GM12878 (cell line): ENCODE results near the gene SAMD7. TPM values are rescaled to one million over a fixed set of nuclear protein-coding genes. Genes with fewer than 3 reads are reported as not detected.

Experiments
- ATAC-seq: fragments of 200-7000 bp; cut with Tn5 transposase; 3 replicates; pipeline ENCODE4 v1.9.1; 2020; ENCODE audit warnings: mild to moderate bottlenecking, moderate library complexity
- BruUV-seq: library from RNA; stranded (reverse); fragments of 400-500 nt; replicated peaks from 2 replicates; lab custom pipeline; 2021; lab: Mats Ljungman, UMichigan
- CTCF ChIA-PET: fragments of 300-600 bp; sonication (Branson Sonifier 250); formaldehyde crosslinking; extraction: SDS; loops from one replicate; lab custom pipeline; 2021; ENCODE audit warnings: inconsistent platforms; lab: Yijun Ruan, JAX
- POLR2A ChIA-PET: fragments of 350-600 bp; formaldehyde crosslinking; extraction: SDS; loops from one replicate; lab custom pipeline; 2021; ENCODE audit warnings: inconsistent platforms; lab: Charles Lee
- RAD21 ChIA-PET: fragments of 300-600 bp; sonication (Branson Sonifier 250); formaldehyde crosslinking; loops from one replicate; lab custom pipeline; 2023; ENCODE audit warnings: antibody characterized with exemption; ENCODE audit not compliant: unreplicated experiment; lab: Charles Lee
- SMC1A ChIA-PET: fragments of 300-600 bp; sonication (Branson Sonifier 250); formaldehyde crosslinking; loops from one replicate; lab custom pipeline; 2023; ENCODE audit not compliant: unreplicated experiment, uncharacterized antibody; lab: Charles Lee
- DNase-seq: peaks from one replicate; pipeline ENCODE4 v3.0.0-alpha.2; 2011; ENCODE audit warnings: low read depth, low spot score
- FAIRE-seq: peaks from 3 replicates; lab custom pipeline; 2011; peaks lifted over from hg19 to GRCh38; lab: Jason Lieb, UNC
- H2AFZ ChIP-seq: 2 replicates; pipeline ENCODE4 v1.6.0; 2011; ENCODE audit warnings: low read depth, low read length, control low read depth; ENCODE audit not compliant: control insufficient read depth
- H3K27ac ChIP-seq: 2 replicates; pipeline ENCODE4 v1.5.1; 2011; ENCODE audit warnings: control low read depth; ENCODE audit not compliant: control insufficient read depth, insufficient read depth
- H3K27me3 ChIP-seq, 2 experiments: replicated peaks in 1 of 2; 2 replicates each; pipeline versions ENCODE4 v1.6.0 to v1.6.1; 2011; ENCODE audit warnings: low read length in 1 of 2; ENCODE audit not compliant: control insufficient read depth in 2 of 2, insufficient read depth in 2 of 2
- H3K36me3 ChIP-seq, 2 experiments: 2 replicates each; pipeline ENCODE4 v1.5.1; 2011; ENCODE audit warnings: low read length in 1 of 2; ENCODE audit not compliant: control insufficient read depth in 2 of 2, insufficient read depth in 2 of 2
- H3K4me1 ChIP-seq: 2 replicates; pipeline ENCODE4 v1.6.1; 2011; ENCODE audit warnings: mild to moderate bottlenecking, low read length, moderate library complexity, mixed read lengths; ENCODE audit not compliant: control insufficient read depth, insufficient read depth
- H3K4me2 ChIP-seq: 2 replicates; pipeline ENCODE4 v1.6.0; 2011; ENCODE audit warnings: control low read depth; ENCODE audit not compliant: control insufficient read depth, insufficient read depth
- H3K4me3 ChIP-seq: fragments of 200-600 bp; sonication (generic); 2 replicates; pipeline ENCODE4 v1.5.1; 2016
- H3K79me2 ChIP-seq: 2 replicates; pipeline ENCODE4 v1.6.0; 2011; ENCODE audit warnings: low read length; ENCODE audit not compliant: control insufficient read depth, insufficient read depth
- H3K9ac ChIP-seq: 2 replicates; pipeline ENCODE4 v1.8.0; 2011; ENCODE audit warnings: low read length, control low read depth, mixed read lengths; ENCODE audit not compliant: control insufficient read depth, insufficient read depth
- H3K9me3 ChIP-seq: replicated peaks from 3 replicates; pipeline ENCODE4 v1.5.1; 2011; ENCODE audit warnings: mild to moderate bottlenecking, low read length; ENCODE audit not compliant: control insufficient read depth, insufficient read depth
- H4K20me1 ChIP-seq: 2 replicates; pipeline ENCODE4 v1.6.0; 2011; ENCODE audit not compliant: control insufficient read depth, insufficient read depth
- CEBPZ ChIP-seq: fragments of 150-350 bp; IDR thresholded peaks from 2 replicates; pipeline ENCODE4 v1.6.1; 2016; ENCODE audit warnings: low read depth, low read length
- CHD1 ChIP-seq: IDR thresholded peaks from 2 replicates; pipeline ENCODE4 v1.6.1; 2012; ENCODE audit warnings: low read depth, low read length, improper control_type of control experiment
- HSF1 ChIP-seq: fragments of 150-350 bp; IDR thresholded peaks from 2 replicates; pipeline ENCODE4 v1.6.1; 2014; ENCODE audit warnings: mild to moderate bottlenecking, low read depth, low read length
- RUNX3 ChIP-seq: IDR thresholded peaks from 2 replicates; pipeline ENCODE4 v1.6.1; 2012; ENCODE audit warnings: low read length, inconsistent platforms
- SPI1 ChIP-seq: IDR thresholded peaks from 2 replicates; pipeline ENCODE4 v1.6.1; 2011; ENCODE audit warnings: low read depth, mild to moderate bottlenecking, low read length, moderate library complexity, borderline replicate concordance; ENCODE audit not compliant: insufficient read depth
- SUPT20H ChIP-seq: IDR thresholded peaks from 2 replicates; pipeline ENCODE4 v1.6.1; 2011; ENCODE audit warnings: low read depth, mild to moderate bottlenecking, low read length, moderate library complexity, borderline replicate concordance; ENCODE audit not compliant: control insufficient read depth
- WGBS: methylation state at CpG from one replicate; pipeline ENCODE4 v1.1.6; 2016; ENCODE audit warnings: low lambda C conversion rate; ENCODE audit not compliant: insufficient replicate concordance, insufficient coverage; ENCODE audit errors: missing lambda C conversion rate; 5-methylcytosine and 5-hydroxymethylcytosine counted together
- in situ Hi-C: fragments of 300-500 bp; cut with MboI; formaldehyde crosslinking; loops from 9 replicates; pipeline ENCODE4 v1.14.3; 2018; ENCODE audit warnings: mixed read lengths
- intact Hi-C: fragments of 100-400 bp; cut with micrococcal nuclease; formaldehyde crosslinking; loops from one replicate; pipeline ENCODE4 v1.14.2; 2022; ENCODE audit not compliant: unreplicated experiment
- polyA plus RNA-seq, 11 experiments: library from polyadenylated mRNA; depleted of rRNA in 4 of 11; unstranded in 6 of 11; stranded (reverse) in 5 of 11; fragments of >200 nt; fragmentation: Nextera tagmentation in 4 of 11; fragmentation: Illumina TruSeq in 1 of 11; extraction: Ambion mirVana in 4 of 11; extraction: Trizol in 1 of 11; gene quantifications; 1 replicate in 1 of 11; 2 replicates in 10 of 11; pipeline versions ENCODE4 v1.2.1 to v1.2.3, GENCODE V29; 2011 to 2016; ENCODE audit warnings: inconsistent platforms in 2 of 11, missing spikeins in 2 of 11, low read depth in 1 of 11
- total RNA-seq, 4 experiments: library from RNA; depleted of rRNA in 3 of 4; stranded (reverse); fragments of >200 nt in 3 of 4; fragmentation: Illumina TruSeq in 1 of 4; extraction: Trizol in 1 of 4; gene quantifications; 2 replicates each; pipeline versions ENCODE4 v1.2.1 to v1.2.3, GENCODE V29; 2013 to 2021

Gene SAMD7
- total and polyA plus RNA-seq, 10 of the 15 experiments (the other 5 are each of a cell fraction or from before 2014, with no cell fraction given), result 0.03 to 0.11 (median 0.07) TPM; not detected in 3

- intact Hi-C loops, result loop anchor here (5.0 kb wide), 1 partner anchor 207 kb away; no protein-coding TSS in a partner anchor
- no peak for DNase-seq
- SMC1A ChIA-PET, result interaction anchor here (0.7 to 9.1 kb wide), 19 partner anchors 10 to 523 kb away, joined by 3 to 174 read pairs (median 4); no protein-coding TSS in a partner anchor
- Histone ChIP-seq H4K20me1 (no peaks in the 10 kb centered on the region; the same call in 1 of the 2 replicates), H3K9ac (peak overlapping the region; percentile 57; the same call in 1 of the 2 replicates), H2AFZ (no peak overlapping the region), H3K4me2 (peak overlapping the region; percentile 83), H3K79me2 (peaks cover 91% of the 10 kb centered on the region)
- CTCF ChIA-PET, result interaction anchor here (0.7 to 6.6 kb wide), 9 partner anchors 8 to 208 kb away, joined by 3 to 81 read pairs (median 4); no protein-coding TSS in a partner anchor
- TF ChIP-seq RUNX3 (0 out of 2 replicates have a peak, but pooled peaks have one; percentile 17), CEBPZ (no peak), SPI1 (peak; percentile 41; the same call in 1 of the 2 replicates), SUPT20H (no peak), CHD1 (no peak), HSF1 (peak; percentile 46; the same call in 1 of the 2 replicates)
- TF ChIP-seq, all 136 proteins: peak for 3
- Histone ChIP-seq H3K4me1 (peaks cover 7% of the 10 kb centered on the region; the same call in 1 of the 2 replicates), H3K9me3 (no peaks in the 10 kb centered on the region; the same call in 2 of the 3 replicates), H3K36me3 (peaks cover 0 to 2% of the 10 kb centered on the region in 2 experiments; a peak in 1 of 4 replicates), H3K4me3 (peak overlapping the region; percentile 79), H3K27me3 (no peaks in the 10 kb centered on the region), H3K27ac (peak overlapping the region; percentile 91)
- POLR2A ChIA-PET, result interaction anchor here (1.5 to 2.2 kb wide), 3 partner anchors 11 to 40 kb away, joined by 4 to 9 read pairs (median 8); no protein-coding TSS in a partner anchor
- RAD21 ChIA-PET, result interaction anchor here (0.5 to 8.3 kb wide), 9 partner anchors 16 to 665 kb away, joined by 3 to 123 read pairs (median 6); no protein-coding TSS in a partner anchor
- in situ Hi-C loops, result no loop called here
- ATAC-seq, result peak; percentile 37
- no TSS peak for BruUV-seq
- 49% methylated on average over 5 of the region's 5 CpGs for WGBS
- no peak for FAIRE-seq
Observed at GRCh38 chr3:169969174-169970095, 58.1 kb downstream of the SAMD7 start.
